H1 (cell line): ENCODE measurements around the gene ABCC4. TPM values are rescaled to one million over a fixed set of nuclear protein-coding genes. Genes with fewer than 3 reads are reported as not detected.

ENCODE experiments used
- KDM5A ChIP-seq: fragments of 200-600 bp; IDR thresholded peaks from 2 replicates; pipeline ENCODE4 v1.7.1; 2012; ENCODE audit warnings: mild to moderate bottlenecking, low read length, inconsistent platforms, mixed read lengths
- NRF1 ChIP-seq: IDR thresholded peaks from 2 replicates; pipeline ENCODE4 v1.6.1; 2011; ENCODE audit warnings: mild to moderate bottlenecking, low read depth, low read length, improper control_type of control experiment
- PHF8 ChIP-seq: fragments of 200-600 bp; sonication (generic); conservative IDR thresholded peaks from 2 replicates; pipeline ENCODE4 v1.7.1; 2012; ENCODE audit warnings: low read depth, mild to moderate bottlenecking, inconsistent platforms, low read length, moderate library complexity
- polyA plus RNA-seq, 7 experiments: library from polyadenylated mRNA; depleted of rRNA in 3 of 7; stranded (reverse) in 5 of 7; unstranded in 2 of 7; fragments of >200 nt in 5 of 7; fragments of 200-250 nt in 2 of 7; gene quantifications; 1 replicate in 5 of 7; 2 replicates in 1 of 7; 4 replicates in 1 of 7; pipeline versions ENCODE4 v1.2.1 to v1.2.3, GENCODE V29; 2011 to 2013; ENCODE audit warnings: missing spikeins in 2 of 7, mixed read lengths in 2 of 7
- total RNA-seq: library from RNA; stranded (reverse); fragmentation: NEBNext Ultra II Directional; extraction: Animal tissue kit (Norgen Biotek cat#: 25700); gene quantifications from 2 replicates; pipeline ENCODE4 v1.2.1, GENCODE V29; 2021

ABCC4 gene
- total and polyA plus RNA-seq, 2 of the 8 experiments (the other 6 are each of a cell fraction or from before 2014, with no cell fraction given) = 4.0 to 14.1 TPM

DNA sequence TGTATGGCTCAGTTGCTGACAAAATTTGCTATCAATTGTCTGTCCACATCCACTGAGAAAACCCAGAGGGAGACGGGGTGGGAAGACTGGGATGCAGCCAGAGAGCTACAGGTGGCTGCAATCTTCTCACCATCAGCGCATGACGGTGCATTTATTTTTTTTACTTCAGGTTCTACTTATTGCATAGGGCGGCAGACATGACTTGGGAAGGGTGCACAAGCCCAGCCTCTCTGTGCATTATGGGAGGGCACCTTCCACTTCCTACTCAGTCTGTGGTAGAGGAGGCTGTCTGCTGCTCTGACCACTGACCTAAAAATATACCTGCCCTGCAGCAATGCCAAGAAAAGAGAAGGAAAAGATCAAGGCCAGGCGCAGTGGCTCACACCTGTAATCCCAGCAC lies 73.1 kb downstream of the ABCC4 start (continued):
- no peak for TF ChIP-seq PHF8
- no peak for TF ChIP-seq NRF1
- TF ChIP-seq KDM5A = no peak
